ENCODE measurements around the gene TGM4.

Gene TGM4

DNA sequence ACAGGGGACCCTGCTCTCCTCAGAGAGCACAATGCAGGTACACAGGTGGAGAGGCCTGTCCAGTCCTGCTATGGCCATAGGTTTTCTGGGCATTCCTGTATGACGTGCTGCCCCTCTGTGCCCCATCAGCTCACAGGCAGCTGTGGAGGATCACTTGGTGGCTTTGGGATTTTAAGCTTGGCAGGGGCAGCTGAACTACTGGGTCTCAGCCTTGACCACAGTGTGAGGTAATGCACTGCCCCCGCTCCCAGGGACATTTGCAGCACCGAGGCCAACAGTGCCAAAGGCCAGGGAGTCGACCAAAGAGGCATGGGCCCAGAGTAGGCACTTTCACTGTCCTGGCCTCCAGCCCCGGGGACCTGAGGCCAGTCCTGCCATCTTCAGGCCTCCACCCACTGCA lies 55.4 kb downstream of the TGM4 start:
- TF ChIP-seq, protein P1, sequence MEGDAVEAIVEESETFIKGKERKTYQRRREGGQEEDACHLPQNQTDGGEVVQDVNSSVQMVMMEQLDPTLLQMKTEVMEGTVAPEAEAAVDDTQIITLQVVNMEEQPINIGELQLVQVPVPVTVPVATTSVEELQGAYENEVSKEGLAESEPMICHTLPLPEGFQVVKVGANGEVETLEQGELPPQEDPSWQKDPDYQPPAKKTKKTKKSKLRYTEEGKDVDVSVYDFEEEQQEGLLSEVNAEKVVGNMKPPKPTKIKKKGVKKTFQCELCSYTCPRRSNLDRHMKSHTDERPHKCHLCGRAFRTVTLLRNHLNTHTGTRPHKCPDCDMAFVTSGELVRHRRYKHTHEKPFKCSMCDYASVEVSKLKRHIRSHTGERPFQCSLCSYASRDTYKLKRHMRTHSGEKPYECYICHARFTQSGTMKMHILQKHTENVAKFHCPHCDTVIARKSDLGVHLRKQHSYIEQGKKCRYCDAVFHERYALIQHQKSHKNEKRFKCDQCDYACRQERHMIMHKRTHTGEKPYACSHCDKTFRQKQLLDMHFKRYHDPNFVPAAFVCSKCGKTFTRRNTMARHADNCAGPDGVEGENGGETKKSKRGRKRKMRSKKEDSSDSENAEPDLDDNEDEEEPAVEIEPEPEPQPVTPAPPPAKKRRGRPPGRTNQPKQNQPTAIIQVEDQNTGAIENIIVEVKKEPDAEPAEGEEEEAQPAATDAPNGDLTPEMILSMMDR (IDR thresholded peaks at IDR 0.05) = no peak

DNA sequence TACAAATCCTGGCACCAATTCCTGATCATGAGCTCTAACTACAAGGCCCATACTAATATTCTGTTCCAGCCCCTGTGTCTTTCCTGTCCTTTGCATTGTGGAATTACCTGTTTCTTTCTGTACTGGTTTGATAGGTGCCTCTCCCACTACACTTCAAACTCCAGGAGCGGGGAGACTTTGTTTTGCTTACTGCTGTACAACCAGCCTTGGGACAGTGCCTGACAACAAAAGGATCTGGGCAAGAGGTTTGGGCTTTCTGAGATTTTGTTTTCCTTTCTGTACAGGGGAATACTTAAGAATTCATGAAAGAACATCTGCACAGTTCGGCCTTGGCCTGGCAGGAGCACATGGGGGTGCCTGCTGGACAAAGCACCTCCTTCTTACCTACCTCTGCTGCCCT lies 56.5 kb downstream of the TGM4 start:
- TF ChIP-seq, protein P1 (IDR thresholded peaks at IDR 0.05) = no peak

DNA sequence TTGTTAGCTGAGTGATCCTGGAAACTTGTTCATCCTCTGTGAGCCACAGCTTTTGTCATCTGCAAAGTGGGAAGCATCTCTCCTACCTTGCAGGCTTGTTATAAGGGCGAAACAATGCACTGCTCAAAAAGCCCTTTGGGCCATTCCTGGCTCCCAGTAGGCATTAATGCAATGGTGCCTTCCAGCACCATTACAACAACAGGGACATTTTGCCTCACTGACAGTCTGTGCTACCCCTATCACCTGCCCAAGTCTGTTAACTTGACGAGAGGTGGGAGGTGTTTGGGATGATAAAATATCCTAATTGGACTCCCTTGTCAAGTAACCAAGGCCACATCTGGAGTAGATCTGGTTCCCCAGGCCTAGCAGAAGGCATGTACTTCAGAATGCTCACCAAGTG lies 57.4 kb downstream of the TGM4 start:
- TF ChIP-seq, protein P1 (IDR thresholded peaks at IDR 0.05) = no peak

DNA sequence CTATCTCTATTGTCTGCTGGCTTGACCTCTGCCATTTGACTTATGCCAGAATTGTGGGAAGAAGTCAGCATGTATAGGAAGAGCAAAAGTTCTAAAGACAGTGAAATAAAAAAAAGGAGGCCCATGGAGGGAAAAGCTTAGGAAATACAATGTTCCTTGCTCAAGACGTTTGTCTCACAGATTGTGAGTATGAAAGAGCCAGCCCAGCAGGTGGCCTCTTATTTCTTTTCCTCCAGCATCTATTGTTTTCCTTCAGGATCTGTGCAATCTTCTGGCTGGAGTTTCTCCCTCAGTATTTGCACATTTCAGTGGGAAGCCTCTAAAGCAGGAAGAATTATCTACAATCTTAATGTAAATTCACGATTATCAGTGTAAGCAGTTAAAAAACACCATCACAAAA lies 57.9 kb downstream of the TGM4 start:
- TF ChIP-seq, protein P1 (IDR thresholded peaks at IDR 0.05) = no peak

DNA sequence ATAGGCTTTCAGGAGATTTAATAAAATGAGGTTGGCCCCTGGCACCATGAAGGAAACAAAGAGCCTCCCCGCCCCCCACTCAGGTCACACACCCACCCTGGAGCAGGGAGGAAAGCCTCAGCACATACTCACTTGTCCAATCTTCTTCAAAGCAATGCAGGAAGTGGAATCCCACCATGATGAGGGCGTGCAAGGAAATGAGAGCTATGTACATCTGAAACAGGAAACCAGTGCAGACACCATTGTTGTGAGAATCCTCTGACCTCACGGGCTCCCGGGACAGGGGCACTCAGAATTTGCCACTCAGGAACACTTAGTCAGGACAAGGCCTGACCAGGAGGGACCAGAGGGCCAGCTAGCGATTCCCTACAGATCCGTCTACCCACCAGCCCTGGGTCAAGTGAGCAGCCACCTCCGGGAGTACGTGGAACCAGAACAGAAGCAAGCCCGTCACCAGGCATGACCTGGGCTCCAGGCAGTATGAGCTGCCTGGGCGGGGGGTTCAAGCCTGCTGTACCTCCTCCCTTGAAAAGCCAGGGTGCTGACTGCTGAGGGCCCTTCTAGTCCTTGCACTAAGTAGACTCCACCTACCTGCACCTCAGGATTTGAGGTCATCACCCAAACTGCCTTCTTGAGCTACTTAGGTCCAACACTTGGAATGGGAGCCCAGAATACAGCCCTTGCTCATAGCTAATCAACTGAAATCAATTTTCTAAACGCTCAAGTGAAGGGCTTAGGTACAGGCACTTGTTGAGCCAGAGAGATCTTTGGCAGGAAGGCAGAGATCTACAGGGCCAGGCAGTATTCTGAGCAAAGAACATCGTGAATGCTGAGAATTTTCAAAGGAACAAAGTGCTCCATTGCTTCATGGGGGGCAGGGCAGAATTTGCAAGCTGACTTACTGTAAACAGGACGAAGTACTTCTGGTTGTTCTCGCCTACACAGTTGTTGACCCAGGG lies 58.9 kb downstream of the TGM4 start:
- TF ChIP-seq, protein P1 (IDR thresholded peaks at IDR 0.05) = no peak

DNA sequence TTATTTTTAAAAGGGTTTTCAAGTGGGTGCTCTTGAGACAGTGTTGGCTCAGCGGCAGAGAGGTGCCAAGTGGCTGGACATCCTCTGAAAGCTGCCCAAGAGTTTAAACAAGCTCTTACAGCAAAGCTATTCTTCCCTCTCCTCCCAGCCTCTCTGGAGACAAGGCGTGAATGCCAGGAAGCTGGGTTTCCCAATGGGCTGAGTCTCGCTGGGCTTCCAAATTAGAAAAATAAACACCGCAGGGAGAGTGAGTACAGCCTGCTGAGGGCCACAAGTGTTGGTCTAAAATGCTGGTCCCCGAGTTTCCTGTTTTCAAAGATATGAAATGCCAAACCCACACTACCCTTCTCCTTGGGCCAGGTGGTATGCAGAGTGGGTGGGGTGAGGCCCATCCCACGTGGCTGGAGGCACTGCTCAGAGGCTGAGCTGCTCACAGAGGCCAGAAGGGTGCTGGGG lies 65.2 kb downstream of the TGM4 start:
- TF ChIP-seq, protein P1 (IDR thresholded peaks at IDR 0.05) = no peak

DNA sequence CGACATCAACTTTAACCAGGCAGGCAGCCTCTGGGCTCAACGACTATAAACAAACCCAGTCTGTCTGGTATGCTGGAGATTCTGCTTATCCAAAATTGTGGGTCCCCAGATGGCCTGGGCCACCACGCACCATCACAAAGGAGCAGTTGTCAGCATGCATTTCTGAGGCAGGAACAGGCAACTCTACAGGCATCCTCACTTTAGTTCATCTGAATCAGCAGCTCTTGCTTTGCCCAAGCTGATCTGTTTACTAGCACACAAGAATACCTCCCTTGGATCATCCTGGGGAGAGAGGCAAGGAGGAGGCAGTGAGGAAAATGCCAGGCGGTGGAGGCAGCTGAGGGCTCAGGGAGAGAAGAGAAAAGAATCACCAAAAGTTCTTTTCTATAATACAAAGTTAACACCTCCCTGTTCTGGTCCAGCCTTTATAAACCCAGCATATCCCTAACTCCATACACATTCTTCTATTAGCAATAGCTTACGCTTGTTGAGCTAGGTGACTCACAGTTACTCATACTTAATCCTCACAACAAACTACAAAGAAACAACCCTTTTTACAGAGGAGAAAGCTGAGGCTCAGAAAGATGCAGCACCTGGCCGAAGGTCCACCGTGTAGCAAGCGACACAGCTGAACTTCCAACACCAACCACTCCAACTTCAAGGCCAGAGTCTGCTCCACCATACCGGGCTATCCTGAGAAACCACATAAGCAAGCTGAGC lies 68.0 kb downstream of the TGM4 start:
- TF ChIP-seq, protein P1 (IDR thresholded peaks at IDR 0.05) = no peak
